ENCODE measurements around the gene TNFAIP3.

DNA sequence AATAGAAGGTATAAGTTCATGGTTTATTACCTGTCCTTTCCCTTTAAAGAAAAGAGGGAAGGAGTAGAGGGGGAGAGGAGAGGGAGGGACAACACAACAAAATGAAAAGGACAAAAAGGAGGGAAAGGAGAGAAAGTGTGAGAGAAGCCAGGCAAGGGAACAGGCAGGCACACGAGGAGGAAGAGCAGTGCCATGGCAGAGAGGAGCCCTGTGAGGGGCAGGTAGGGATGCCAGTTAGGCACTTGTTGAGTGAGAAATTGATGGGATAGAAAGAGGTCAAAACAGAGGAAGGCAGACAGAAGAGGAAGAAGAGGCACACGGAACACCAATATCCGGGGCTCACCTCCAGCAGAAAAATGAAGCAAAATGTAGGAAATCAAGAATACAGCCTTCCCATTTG is 42.5 kb downstream of the TNFAIP3 start:
- TF ChIP-seq, protein P1, sequence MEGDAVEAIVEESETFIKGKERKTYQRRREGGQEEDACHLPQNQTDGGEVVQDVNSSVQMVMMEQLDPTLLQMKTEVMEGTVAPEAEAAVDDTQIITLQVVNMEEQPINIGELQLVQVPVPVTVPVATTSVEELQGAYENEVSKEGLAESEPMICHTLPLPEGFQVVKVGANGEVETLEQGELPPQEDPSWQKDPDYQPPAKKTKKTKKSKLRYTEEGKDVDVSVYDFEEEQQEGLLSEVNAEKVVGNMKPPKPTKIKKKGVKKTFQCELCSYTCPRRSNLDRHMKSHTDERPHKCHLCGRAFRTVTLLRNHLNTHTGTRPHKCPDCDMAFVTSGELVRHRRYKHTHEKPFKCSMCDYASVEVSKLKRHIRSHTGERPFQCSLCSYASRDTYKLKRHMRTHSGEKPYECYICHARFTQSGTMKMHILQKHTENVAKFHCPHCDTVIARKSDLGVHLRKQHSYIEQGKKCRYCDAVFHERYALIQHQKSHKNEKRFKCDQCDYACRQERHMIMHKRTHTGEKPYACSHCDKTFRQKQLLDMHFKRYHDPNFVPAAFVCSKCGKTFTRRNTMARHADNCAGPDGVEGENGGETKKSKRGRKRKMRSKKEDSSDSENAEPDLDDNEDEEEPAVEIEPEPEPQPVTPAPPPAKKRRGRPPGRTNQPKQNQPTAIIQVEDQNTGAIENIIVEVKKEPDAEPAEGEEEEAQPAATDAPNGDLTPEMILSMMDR (IDR thresholded peaks at IDR 0.05) = no peak
- no peak for TF ChIP-seq POLR2A (IDR thresholded peaks at IDR 0.05)

Measured in thyroid gland (tissue), 4 donors.